ENCODE measurements around the gene UBE2E2. TPM values are rescaled to one million over a fixed set of nuclear protein-coding genes. Genes with fewer than 3 reads are reported as not detected.

UBE2E2 gene
- total and polyA plus RNA-seq, 2 donors (not counting 1 experiment from before 2014, with no cell fraction given) = 16.0 to 45.0 TPM

DNA sequence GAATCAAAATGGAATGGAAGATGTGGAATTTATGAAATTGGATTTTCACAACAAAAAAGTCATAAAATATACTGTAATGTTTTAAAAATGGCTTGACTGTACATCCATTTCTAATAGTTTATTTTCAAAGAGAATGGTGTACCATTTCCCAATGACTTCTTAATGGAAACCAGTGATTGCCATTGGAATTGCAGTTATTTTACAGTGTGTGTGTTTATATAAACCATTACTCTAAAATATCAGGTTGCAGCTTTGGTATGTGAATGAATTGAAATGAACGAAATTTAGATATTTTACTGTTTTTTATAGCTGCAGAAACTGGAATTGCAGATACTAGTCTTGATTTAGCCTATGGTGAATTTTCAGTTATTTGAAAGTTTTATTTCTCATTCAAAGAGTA is 165.6 kb downstream of the UBE2E2 start:
- ChIA-PET CTCF (interaction anchor here (0.9 kb wide), 1 partner anchor 8 kb away, joined by 3 read pairs; no protein-coding TSS in a partner anchor), POLR2A (interaction anchor here (0.6 kb wide), 1 partner anchor 31 kb away, joined by 5 read pairs; no protein-coding TSS in a partner anchor)
- Mint-ChIP-seq H3K4me3 (no peak overlapping the region), H3K4me1 (peaks cover 56% of the 10 kb centered on the region), H3K27me3 (no peaks in the 10 kb centered on the region), H3K9me3 (ENCODE audit: insufficient read depth) (peaks cover 5% of the 10 kb centered on the region), H3K27ac (no peak overlapping the region)
- Histone ChIP-seq H3K4me2 (replicated peaks; ENCODE audit: low read depth, low read length, poor library complexity, severe bottlenecking) (no peak overlapping the region), H3K79me2 (ENCODE audit: control insufficient read depth, insufficient read depth, low read length) (peaks cover 54% of the 10 kb centered on the region), H4K20me1 (ENCODE audit: control insufficient read depth, insufficient read depth, low read length, poor library complexity, severe bottlenecking) (no peaks in the 10 kb centered on the region), H3K4me3 (ENCODE audit: control extremely low read depth in 1 of 5, extremely low read depth in 1 of 5, insufficient read depth in 1 of 5, low read depth in 2 of 5, low read length in 4 of 5) (no peak overlapping the region), H3K9ac (ENCODE audit: low read length) (no peak overlapping the region), H3K27ac (ENCODE audit: low read length in 2 of 2) (no peak overlapping the region), H3K27me3 (replicated peaks in 1 of 4; ENCODE audit: control extremely low read depth in 1 of 4, control insufficient read depth in 3 of 4, insufficient read depth in 4 of 4, low read length in 3 of 4) (no peaks in the 10 kb centered on the region), H3K9me3 (ENCODE audit: control extremely low read depth in 1 of 3, control insufficient read depth in 2 of 3, insufficient read depth in 1 of 3, low read length in 2 of 3) (peaks cover 0 to 8% (median 2%) of the 10 kb centered on the region in 3 donors), H2AFZ (ENCODE audit: insufficient read depth, low read depth, low read length, poor library complexity, severe bottlenecking) (no peak overlapping the region), H3K36me3 (replicated peaks in 1 of 2; ENCODE audit: control extremely low read depth in 1 of 2, control insufficient read depth in 1 of 2, extremely low read depth in 1 of 2, insufficient read depth in 2 of 2, low read length in 1 of 2) (no peaks in the 10 kb centered on the region), H3K4me1 (ENCODE audit: control insufficient read depth in 2 of 2, insufficient read depth in 2 of 2, low read length in 2 of 2) (peaks cover 4 to 26% of the 10 kb centered on the region in 2 donors)
- TF ChIP-seq EZH2 (IDR thresholded peaks at IDR 0.05; ENCODE audit: borderline replicate concordance, insufficient read depth, low read depth, low read length, poor library complexity, severe bottlenecking) = no peak
- ATAC-seq (ENCODE audit: low read depth) (no peak), DNase-seq (no peak)
- intact Hi-C loops (cut with micrococcal nuclease) = no loop called here
- no CpG with 5 or more reads among the region's 1 CpG for WGBS (ENCODE audit: insufficient coverage)

DNA sequence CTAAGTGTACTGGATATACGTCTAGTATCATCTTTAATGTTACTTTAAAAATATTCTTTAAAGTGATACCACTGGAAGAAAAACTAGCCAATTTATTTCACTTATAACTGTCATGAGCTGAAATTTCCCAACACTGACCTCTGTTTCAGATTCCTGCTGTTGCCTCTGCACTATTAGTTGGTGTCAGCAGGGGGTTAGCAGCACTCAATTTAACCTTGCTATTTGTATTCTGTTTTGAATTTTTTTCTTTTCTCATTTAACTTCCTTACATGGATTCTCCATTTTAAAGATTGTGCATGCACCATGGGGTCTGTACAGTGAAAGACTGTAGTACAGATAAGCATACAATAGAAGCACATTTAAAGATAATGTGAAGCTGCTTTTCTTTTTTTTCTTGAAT is 169.2 kb downstream of the UBE2E2 start:
- Histone ChIP-seq H3K4me3 (ENCODE audit: control extremely low read depth in 1 of 5, extremely low read depth in 1 of 5, insufficient read depth in 1 of 5, low read depth in 2 of 5, low read length in 4 of 5) (no peak overlapping the region), H3K79me2 (ENCODE audit: control insufficient read depth, insufficient read depth, low read length) (peaks cover 49% of the 10 kb centered on the region), H3K9me3 (ENCODE audit: control extremely low read depth in 1 of 3, control insufficient read depth in 2 of 3, insufficient read depth in 1 of 3, low read length in 2 of 3) (no peaks in the 10 kb centered on the region), H2AFZ (ENCODE audit: insufficient read depth, low read depth, low read length, poor library complexity, severe bottlenecking) (no peak overlapping the region), H3K9ac (ENCODE audit: low read length) (no peak overlapping the region), H3K36me3 (replicated peaks in 1 of 2; ENCODE audit: control extremely low read depth in 1 of 2, control insufficient read depth in 1 of 2, extremely low read depth in 1 of 2, insufficient read depth in 2 of 2, low read length in 1 of 2) (no peaks in the 10 kb centered on the region), H3K27ac (ENCODE audit: low read length in 2 of 2) (no peak overlapping the region), H3K4me1 (ENCODE audit: control insufficient read depth in 2 of 2, insufficient read depth in 2 of 2, low read length in 2 of 2) (peaks cover 10 to 29% of the 10 kb centered on the region in 2 donors), H3K4me2 (replicated peaks; ENCODE audit: low read depth, low read length, poor library complexity, severe bottlenecking) (no peak overlapping the region), H4K20me1 (ENCODE audit: control insufficient read depth, insufficient read depth, low read length, poor library complexity, severe bottlenecking) (no peaks in the 10 kb centered on the region), H3K27me3 (replicated peaks in 1 of 4; ENCODE audit: control extremely low read depth in 1 of 4, control insufficient read depth in 3 of 4, insufficient read depth in 4 of 4, low read length in 3 of 4) (no peaks in the 10 kb centered on the region)
- ChIA-PET POLR2A (no interaction called here), CTCF (no interaction called here)
- no peak for DNase-seq
- no CpG with 5 or more reads among the region's 1 CpG for WGBS (ENCODE audit: insufficient coverage)
- no peaks in the 10 kb centered on the region for H3K9me3 Mint-ChIP-seq (ENCODE audit: insufficient read depth)
- no peaks in the 10 kb centered on the region for H3K27me3 Mint-ChIP-seq
- peaks cover 53% of the 10 kb centered on the region for H3K4me1 Mint-ChIP-seq
- intact Hi-C loops (cut with micrococcal nuclease) = no loop called here
- ATAC-seq (ENCODE audit: low read depth) = no peak
- no peak overlapping the region for H3K27ac Mint-ChIP-seq
- H3K4me3 Mint-ChIP-seq = no peak overlapping the region
- TF ChIP-seq EZH2 (IDR thresholded peaks at IDR 0.05; ENCODE audit: borderline replicate concordance, insufficient read depth, low read depth, low read length, poor library complexity, severe bottlenecking) = no peak
- TF ChIP-seq, protein P1, sequence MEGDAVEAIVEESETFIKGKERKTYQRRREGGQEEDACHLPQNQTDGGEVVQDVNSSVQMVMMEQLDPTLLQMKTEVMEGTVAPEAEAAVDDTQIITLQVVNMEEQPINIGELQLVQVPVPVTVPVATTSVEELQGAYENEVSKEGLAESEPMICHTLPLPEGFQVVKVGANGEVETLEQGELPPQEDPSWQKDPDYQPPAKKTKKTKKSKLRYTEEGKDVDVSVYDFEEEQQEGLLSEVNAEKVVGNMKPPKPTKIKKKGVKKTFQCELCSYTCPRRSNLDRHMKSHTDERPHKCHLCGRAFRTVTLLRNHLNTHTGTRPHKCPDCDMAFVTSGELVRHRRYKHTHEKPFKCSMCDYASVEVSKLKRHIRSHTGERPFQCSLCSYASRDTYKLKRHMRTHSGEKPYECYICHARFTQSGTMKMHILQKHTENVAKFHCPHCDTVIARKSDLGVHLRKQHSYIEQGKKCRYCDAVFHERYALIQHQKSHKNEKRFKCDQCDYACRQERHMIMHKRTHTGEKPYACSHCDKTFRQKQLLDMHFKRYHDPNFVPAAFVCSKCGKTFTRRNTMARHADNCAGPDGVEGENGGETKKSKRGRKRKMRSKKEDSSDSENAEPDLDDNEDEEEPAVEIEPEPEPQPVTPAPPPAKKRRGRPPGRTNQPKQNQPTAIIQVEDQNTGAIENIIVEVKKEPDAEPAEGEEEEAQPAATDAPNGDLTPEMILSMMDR (IDR thresholded peaks at IDR 0.05) = no peak

All from B cell (primary cell).